CD4-positive, alpha-beta T cell treated with Interleukin-21 for 1 hour (primary cell): ENCODE measurements around the gene AP5B1.

Experiments
- DNase-seq: peaks from one replicate; pipeline ENCODE4 v3.0.0-alpha.2; 2020

The AP5B1 gene

GRCh38 chr11:65780770-65781151 lies at the start of gene AP5B1:
AP5B1 (minus strand) TSS chr11:65780976; CDS start chr11:65780591, 385 bp downstream.
- DNase-seq, result peak; percentile 80

- no peak for DNase-seq
These were observed 48.7 kb upstream of the AP5B1 start for GRCh38 chr11:65829459-65829858.

- DNase-seq, result no peak
These were observed 46.4 kb upstream of the AP5B1 start for GRCh38 chr11:65826984-65827735.

GRCh38 chr11:65822776-65823528 lies 42.2 kb upstream of the AP5B1 start:
- no peak for DNase-seq

- DNase-seq, result no peak
These were observed 40.3 kb upstream of the AP5B1 start for GRCh38 chr11:65821107-65821506.

- DNase-seq, result peak; percentile 92
These were observed 37.3 kb upstream of the AP5B1 start for GRCh38 chr11:65817835-65818680.

- no peak for DNase-seq
These were observed 36.6 kb upstream of the AP5B1 start for GRCh38 chr11:65817312-65817834.

GRCh38 chr11:65816696-65817095 lies 35.9 kb upstream of the AP5B1 start:
- no peak for DNase-seq

GRCh38 chr11:65814986-65815565 lies 34.3 kb upstream of the AP5B1 start:
- no peak for DNase-seq

- no peak for DNase-seq
These were observed 33.6 kb upstream of the AP5B1 start for GRCh38 chr11:65814131-65814985.

GRCh38 chr11:65811764-65812475 lies 31.1 kb upstream of the AP5B1 start:
- DNase-seq, result no peak

GRCh38 chr11:65810046-65810868 lies 29.5 kb upstream of the AP5B1 start:
- DNase-seq, result peak; percentile 38

- no peak for DNase-seq
These were observed 28.7 kb upstream of the AP5B1 start for GRCh38 chr11:65809496-65809895.

- no peak for DNase-seq
These were observed 28.1 kb upstream of the AP5B1 start for GRCh38 chr11:65808744-65809341.

- DNase-seq, result no peak
These were observed 26.2 kb upstream of the AP5B1 start for GRCh38 chr11:65806979-65807378.

- DNase-seq, result no peak
These were observed 23.2 kb upstream of the AP5B1 start for GRCh38 chr11:65803797-65804492.

- no peak for DNase-seq
These were observed 22.1 kb upstream of the AP5B1 start for GRCh38 chr11:65802841-65803240.

- DNase-seq, result no peak
These were observed 20.6 kb upstream of the AP5B1 start for GRCh38 chr11:65801153-65801987.
